ENCODE data around the gene LUC7L. TPM values are rescaled to one million over a fixed set of nuclear protein-coding genes. Genes with fewer than 3 reads are reported as not detected.
"Not testable (repeated sequence)": the region's sequence is repeated elsewhere in the genome, so short reads cannot be mapped to it uniquely, and the experiment has no call there.

LUC7L gene
- total RNA-seq, 1 donor from 2014 or later = 203 TPM

GRCh38 chr16:260326-260725, 31.1 kb upstream of the LUC7L start:
- no peaks in the 10 kb centered on the region for H3K4me1 Mint-ChIP-seq
- H3K27me3 Mint-ChIP-seq (ENCODE audit: low read depth) = no peaks in the 10 kb centered on the region
- DNase-seq (ENCODE audit: low spot score in 2 of 2, unreplicated experiment in 2 of 2) = no peak
- no peak for TF ChIP-seq CTCF (IDR thresholded peaks at IDR 0.05; ENCODE audit: unreplicated experiment)
- no peak overlapping the region for H3K4me3 Mint-ChIP-seq
- H3K27ac Mint-ChIP-seq = no peak overlapping the region
- no peaks in the 10 kb centered on the region for H3K9me3 Mint-ChIP-seq
- peaks cover 31% of the 10 kb centered on the region for H3K36me3 Mint-ChIP-seq

GRCh38 chr16:259814-260253, 30.6 kb upstream of the LUC7L start:
- DNase-seq (ENCODE audit: low spot score in 2 of 2, unreplicated experiment in 2 of 2) = no peak
- Mint-ChIP-seq H3K9me3 (no peaks in the 10 kb centered on the region), H3K36me3 (peaks cover 33% of the 10 kb centered on the region), H3K27me3 (ENCODE audit: low read depth) (no peaks in the 10 kb centered on the region), H3K4me1 (no peaks in the 10 kb centered on the region), H3K27ac (no peak overlapping the region), H3K4me3 (no peak overlapping the region)
- TF ChIP-seq CTCF (IDR thresholded peaks at IDR 0.05; ENCODE audit: unreplicated experiment) = no peak

GRCh38 chr16:259226-259625, 30.0 kb upstream of the LUC7L start:
- no peaks in the 10 kb centered on the region for H3K27me3 Mint-ChIP-seq (ENCODE audit: low read depth)

GRCh38 chr16:258091-258490, 28.8 kb upstream of the LUC7L start:
- H3K36me3 Mint-ChIP-seq = peaks cover 38% of the 10 kb centered on the region
- H3K4me1 Mint-ChIP-seq; H3K4me3 Mint-ChIP-seq; H3K27ac Mint-ChIP-seq; H3K9me3 Mint-ChIP-seq; DNase-seq (ENCODE audit: low spot score in 2 of 2, unreplicated experiment in 2 of 2); H3K27me3 Mint-ChIP-seq (ENCODE audit: low read depth): not testable (repeated sequence)

More at GRCh38 chr16:259226-259625, 30.0 kb upstream of the LUC7L start:
- Mint-ChIP-seq H3K27ac (no peak overlapping the region), H3K36me3 (peaks cover 36% of the 10 kb centered on the region), H3K4me1 (no peaks in the 10 kb centered on the region), H3K4me3 (no peak overlapping the region), H3K9me3 (no peaks in the 10 kb centered on the region)
- no peak for DNase-seq (ENCODE audit: low spot score in 2 of 2, unreplicated experiment in 2 of 2)
- no peak for TF ChIP-seq CTCF (IDR thresholded peaks at IDR 0.05; ENCODE audit: unreplicated experiment)

- Mint-ChIP-seq H3K4me3 (no peak overlapping the region), H3K36me3 (peaks cover 29% of the 10 kb centered on the region), H3K4me1 (peaks cover 8% of the 10 kb centered on the region), H3K27ac (no peak overlapping the region), H3K9me3 (no peaks in the 10 kb centered on the region), H3K27me3 (ENCODE audit: low read depth) (no peaks in the 10 kb centered on the region)
- no peak for TF ChIP-seq CTCF (IDR thresholded peaks at IDR 0.05; ENCODE audit: unreplicated experiment)
- DNase-seq (ENCODE audit: low spot score in 2 of 2, unreplicated experiment in 2 of 2) = no peak
Observed at GRCh38 chr16:255183-255582, 25.9 kb upstream of the LUC7L start.

GRCh38 chr16:254461-254860, 25.2 kb upstream of the LUC7L start:
- Mint-ChIP-seq H3K36me3 (peaks cover 29% of the 10 kb centered on the region), H3K4me1 (peaks cover 8% of the 10 kb centered on the region), H3K27ac (no peak overlapping the region), H3K9me3 (no peaks in the 10 kb centered on the region), H3K27me3 (ENCODE audit: low read depth) (no peaks in the 10 kb centered on the region), H3K4me3 (no peak overlapping the region)
- DNase-seq (ENCODE audit: low spot score in 2 of 2, unreplicated experiment in 2 of 2) = no peak
- no peak for TF ChIP-seq CTCF (IDR thresholded peaks at IDR 0.05; ENCODE audit: unreplicated experiment)

All from mesothelial cell of epicardium (in vitro differentiated cells).